Brain microvascular endothelial cell (primary cell): ENCODE measurements around the gene GCNT3.

Experiments
- DNase-seq: peaks from one replicate; pipeline ENCODE4 v3.0.0-alpha.2; 2020
- H3K27ac ChIP-seq: fragments of 250-450 bp; sonication (Bioruptor Pico); 2 replicates; pipeline ENCODE4 v1.5.1; 2020; ENCODE audit warnings: mild to moderate bottlenecking, moderate library complexity
- H3K27me3 ChIP-seq: fragments of 250-450 bp; sonication (Bioruptor Pico); replicated peaks from 2 replicates; pipeline ENCODE4 v1.5.1; 2020; ENCODE audit warnings: mild to moderate bottlenecking
- H3K36me3 ChIP-seq: fragments of 250-450 bp; sonication (Bioruptor Pico); replicated peaks from 2 replicates; pipeline ENCODE4 v1.5.1; 2020; ENCODE audit warnings: mild to moderate bottlenecking
- H3K4me3 ChIP-seq: 2 replicates; pipeline ENCODE4 v1.5.1; 2011; ENCODE audit warnings: low read depth, mild to moderate bottlenecking, control low read depth, low read length, moderate library complexity
- CTCF ChIP-seq: IDR thresholded peaks from 2 replicates; pipeline ENCODE4 v1.5.1; 2011; ENCODE audit warnings: low read depth, mild to moderate bottlenecking, moderate library complexity, low read length, control low read depth, inconsistent platforms; ENCODE audit errors: missing control alignments
- in situ Hi-C: cut with HindIII; loops from 2 replicates; pipeline ENCODE4 v1.10.0; 2017; ENCODE audit warnings: low sequenced_read_pairs, low pct_ligation_motif_present

The GCNT3 gene

GRCh38 chr15:59570315-59570714 is 41.3 kb upstream of the GCNT3 start:
- in situ Hi-C loops: no loop called here
- no peak overlapping the region for H3K27ac ChIP-seq
- H3K4me3 ChIP-seq: no peak overlapping the region
- no peaks in the 10 kb centered on the region for H3K36me3 ChIP-seq
- DNase-seq: no peak
- TF ChIP-seq CTCF: no peak
- no peaks in the 10 kb centered on the region for H3K27me3 ChIP-seq

- H3K4me3 ChIP-seq: no peak overlapping the region
- DNase-seq: no peak
- H3K36me3 ChIP-seq: no peaks in the 10 kb centered on the region
- in situ Hi-C loops: no loop called here
- TF ChIP-seq CTCF: no peak
- no peaks in the 10 kb centered on the region for H3K27me3 ChIP-seq
- H3K27ac ChIP-seq: no peak overlapping the region
These were observed 40.0 kb upstream of the GCNT3 start for GRCh38 chr15:59571606-59572005.

- in situ Hi-C loops: no loop called here
- no peak for DNase-seq
- no peak for TF ChIP-seq CTCF
These were observed 28.5 kb upstream of the GCNT3 start for GRCh38 chr15:59583088-59583487.

GRCh38 chr15:59587085-59587826 is 24.3 kb upstream of the GCNT3 start:
- H3K27me3 ChIP-seq: no peaks in the 10 kb centered on the region
- no peak for TF ChIP-seq CTCF
- no peak overlapping the region for H3K4me3 ChIP-seq
- in situ Hi-C loops: no loop called here
- H3K27ac ChIP-seq: no peak overlapping the region
- DNase-seq: no peak
- H3K36me3 ChIP-seq: no peaks in the 10 kb centered on the region

More at GRCh38 chr15:59583088-59583487, 28.5 kb upstream of the GCNT3 start:
- Histone ChIP-seq H3K27me3 (no peaks in the 10 kb centered on the region), H3K36me3 (no peaks in the 10 kb centered on the region), H3K27ac (no peak overlapping the region), H3K4me3 (no peak overlapping the region)

- H3K36me3 ChIP-seq: no peaks in the 10 kb centered on the region
- no peak for DNase-seq
- H3K27me3 ChIP-seq: no peaks in the 10 kb centered on the region
- H3K4me3 ChIP-seq: no peak overlapping the region
- no peak for TF ChIP-seq CTCF
- H3K27ac ChIP-seq: no peak overlapping the region
- in situ Hi-C loops: no loop called here
These were observed 21.6 kb upstream of the GCNT3 start for GRCh38 chr15:59590027-59590426.

GRCh38 chr15:59591356-59591755 is 20.2 kb upstream of the GCNT3 start:
- TF ChIP-seq CTCF: no peak
- Histone ChIP-seq H3K27ac (no peak overlapping the region), H3K27me3 (no peaks in the 10 kb centered on the region), H3K4me3 (no peak overlapping the region), H3K36me3 (no peaks in the 10 kb centered on the region)
- in situ Hi-C loops: no loop called here
- DNase-seq: no peak
